Limb (tissue), 2 donors: ENCODE measurements around the gene UACA.
"Not testable (repeated sequence)": the region's sequence is repeated elsewhere in the genome, so short reads cannot be mapped to it uniquely, and the experiment has no call there.

Experiments
- DNase-seq, 2 donors: peaks; one replicate each; pipeline ENCODE4 v3.0.0-alpha.2; 2016; ENCODE audit errors: extremely low spot score in 2 of 2

The UACA gene

DNA sequence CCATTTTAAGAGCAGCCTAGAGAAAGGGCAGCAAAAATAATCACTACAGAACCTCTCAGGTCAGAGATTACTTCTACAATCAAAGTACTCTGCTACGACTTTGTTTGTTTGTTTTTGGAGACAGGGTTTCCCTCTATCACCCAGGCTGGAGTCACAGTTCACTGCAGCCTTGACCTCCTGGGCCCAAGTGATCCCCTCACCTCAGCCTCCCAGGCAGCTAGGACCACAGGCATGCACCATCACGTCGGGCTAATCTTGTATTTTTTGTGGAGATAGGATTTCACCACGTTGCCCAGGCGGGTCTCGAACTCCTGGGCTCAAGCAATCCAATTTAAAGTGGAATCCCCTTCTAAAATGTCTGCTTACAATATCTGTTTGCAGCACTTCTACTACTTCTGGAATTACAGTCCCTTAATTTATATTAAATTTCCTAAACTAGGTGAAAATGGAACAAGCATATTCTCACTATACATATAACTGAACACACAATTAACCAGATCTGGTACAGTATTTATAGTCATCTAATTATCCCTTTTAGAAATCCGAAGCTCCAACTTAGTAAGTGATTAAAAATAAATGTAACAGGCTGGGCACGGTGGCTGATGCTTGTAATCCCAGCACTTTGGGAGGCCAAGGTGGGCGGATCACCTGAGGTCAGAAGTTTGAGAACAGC, 4.4 kb downstream of the UACA start:
- no peak for DNase-seq

DNA sequence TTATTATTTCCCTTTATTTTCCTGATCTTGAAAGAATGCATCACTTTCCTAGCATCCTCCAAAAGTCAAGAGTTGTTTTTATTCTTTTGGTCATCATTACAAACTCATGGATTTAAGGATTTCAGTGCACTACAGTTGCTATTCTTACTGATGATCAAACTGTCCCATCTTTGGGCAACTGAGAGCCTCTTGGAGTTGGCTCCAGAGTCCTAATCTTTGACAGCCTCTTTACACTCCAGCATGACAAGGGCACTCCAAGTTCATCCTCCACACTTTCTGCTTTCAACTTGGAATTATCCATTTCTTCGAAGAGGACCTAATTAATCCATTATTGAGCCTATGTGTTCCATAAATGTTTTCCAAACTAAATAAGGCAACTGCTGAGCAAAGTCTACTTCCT, 5.7 kb downstream of the UACA start:
- no peak for DNase-seq

DNA sequence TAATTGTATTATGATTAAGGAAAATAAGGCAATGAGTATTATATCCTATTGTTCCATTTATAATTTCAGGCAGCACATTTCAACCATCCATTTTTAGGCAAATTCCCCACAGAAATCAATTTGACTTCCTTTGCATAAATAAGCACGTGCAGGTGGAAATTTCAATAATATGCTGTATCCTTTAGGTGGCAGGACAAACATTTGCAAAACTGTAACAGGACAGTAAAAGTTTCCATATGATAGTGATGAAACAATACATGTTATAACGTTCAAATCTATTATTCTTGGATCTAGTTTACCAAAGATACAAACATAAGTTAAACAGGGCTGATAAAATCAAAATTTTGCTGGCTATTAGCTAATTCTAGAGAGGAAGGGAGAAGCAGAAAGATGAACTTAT, 8.5 kb downstream of the UACA start:
- DNase-seq: no peak

DNA sequence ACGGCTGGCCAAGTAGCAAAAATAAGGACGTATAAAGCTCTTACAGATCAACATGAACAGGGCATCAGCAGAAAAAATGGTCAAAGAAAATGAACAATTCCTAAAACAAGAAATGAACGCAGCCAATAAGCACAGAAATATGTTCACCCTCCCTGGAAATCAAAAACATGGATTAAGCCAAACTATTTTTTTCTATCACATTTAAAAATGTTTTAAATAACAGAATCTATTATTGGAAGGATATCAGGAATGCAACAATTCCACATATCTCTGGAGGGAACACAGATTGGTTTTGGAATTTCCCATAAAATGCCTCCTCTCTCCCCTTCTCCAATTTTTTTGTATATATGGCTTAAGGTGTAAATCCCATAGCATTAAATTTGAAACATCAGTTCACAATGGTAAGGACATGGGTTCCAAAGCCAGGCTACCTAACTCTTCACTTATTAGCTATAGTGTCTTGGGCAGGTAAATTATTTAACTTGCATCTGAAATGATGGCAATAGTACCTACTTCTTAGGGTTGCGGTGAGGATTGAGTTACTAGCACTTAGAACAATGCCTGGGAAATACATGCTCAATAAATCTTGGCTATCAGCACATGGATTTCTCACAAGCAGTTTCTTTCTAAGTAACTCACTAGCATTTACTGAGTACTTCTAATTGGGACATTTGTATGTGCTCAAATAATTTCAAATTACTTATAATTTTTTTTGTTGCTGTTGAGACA, 10.1 kb downstream of the UACA start:
- DNase-seq: no peak

DNA sequence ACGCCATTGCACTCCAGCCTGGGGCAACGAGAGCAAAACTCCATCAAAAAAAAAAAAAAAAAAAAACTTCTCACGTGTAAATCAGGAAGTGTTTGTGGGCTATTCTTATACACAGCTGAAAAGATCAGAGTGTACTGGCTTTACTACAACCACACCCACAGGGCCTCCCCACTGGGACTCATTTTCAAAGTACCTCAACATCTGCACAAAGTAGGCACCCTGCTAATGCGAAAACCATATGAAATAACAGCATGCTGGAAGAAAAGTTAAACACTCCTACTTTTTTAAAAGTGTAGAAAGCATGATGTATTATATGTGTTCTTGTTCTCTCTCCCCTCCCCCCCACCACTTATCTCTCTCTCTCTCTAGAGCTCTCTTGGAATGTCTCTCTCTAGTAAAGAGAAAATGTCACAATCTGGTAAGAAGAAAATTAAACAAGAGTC, 11.1 kb downstream of the UACA start:
- DNase-seq: no peak

DNA sequence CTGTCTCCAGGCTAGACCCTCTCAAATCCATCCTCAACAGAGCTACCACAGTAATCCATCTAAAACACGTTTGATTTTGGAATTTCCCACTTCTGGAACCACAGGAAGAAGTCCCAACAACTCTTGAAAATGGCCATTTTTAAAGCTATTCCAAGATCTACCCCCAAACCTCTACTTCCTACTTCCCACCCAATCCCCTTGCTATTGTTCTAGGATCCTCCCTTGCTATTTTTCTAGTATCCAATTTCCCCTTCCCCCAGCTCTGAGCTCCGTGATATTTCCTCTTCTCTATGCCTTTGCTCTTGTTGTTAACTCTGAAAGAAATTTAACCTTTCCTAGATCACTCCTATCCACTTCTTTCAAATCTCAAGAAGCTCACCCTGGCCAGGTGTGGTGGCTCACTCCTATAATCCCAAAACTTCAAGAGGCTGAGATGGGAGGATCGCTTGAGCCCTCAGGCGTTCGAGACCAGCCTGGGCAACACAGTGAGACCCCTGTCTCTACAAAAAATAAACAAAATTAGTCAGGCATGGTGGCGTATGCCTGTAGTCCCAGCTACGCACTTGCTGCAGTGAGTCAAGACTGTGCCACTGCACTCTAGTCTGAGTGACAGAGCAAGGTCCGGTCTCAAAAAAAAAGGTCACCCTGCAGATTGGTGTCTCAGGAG, 13.0 kb downstream of the UACA start:
- no peak for DNase-seq

DNA sequence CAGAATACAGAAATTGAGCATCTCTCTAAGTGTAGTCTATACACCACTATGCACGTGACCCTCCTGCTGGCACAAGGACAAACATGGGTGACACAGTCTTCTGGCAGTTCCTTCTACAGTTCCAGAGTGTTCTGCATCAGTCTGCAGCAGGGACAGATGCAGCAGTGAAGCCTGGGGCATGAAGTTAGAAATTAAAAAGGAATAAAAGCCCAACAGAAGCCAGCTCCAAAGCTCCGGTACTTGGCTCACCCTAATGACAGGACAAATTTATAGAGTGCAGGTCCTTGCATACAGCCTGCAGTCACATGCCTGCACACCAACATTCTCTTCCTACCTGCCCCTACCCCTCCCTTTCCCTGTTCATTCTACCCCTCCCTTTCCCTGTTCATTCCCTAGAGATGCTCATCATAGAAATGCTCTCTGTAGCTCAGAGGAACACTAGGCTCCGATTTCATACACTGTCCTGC, 15.0 kb downstream of the UACA start:
- DNase-seq: no peak

DNA sequence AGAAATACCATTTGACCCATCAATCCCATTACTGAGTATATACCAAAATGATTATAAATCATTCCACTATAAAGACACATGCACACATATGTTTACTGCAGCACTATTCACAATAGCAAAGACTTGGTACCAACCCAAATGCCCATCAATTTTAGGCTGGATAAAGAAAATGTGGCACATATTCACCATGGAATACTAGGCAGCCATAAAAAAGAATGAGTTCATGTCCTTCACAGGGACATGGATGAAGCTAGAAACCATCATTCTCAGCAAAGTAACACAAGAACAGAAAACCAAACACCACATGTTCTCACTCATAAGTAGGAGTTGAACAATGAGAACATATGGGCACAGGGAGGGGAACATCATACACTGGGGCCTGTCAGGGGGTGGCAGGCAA, 16.8 kb downstream of the UACA start:
- DNase-seq: not testable (repeated sequence)

DNA sequence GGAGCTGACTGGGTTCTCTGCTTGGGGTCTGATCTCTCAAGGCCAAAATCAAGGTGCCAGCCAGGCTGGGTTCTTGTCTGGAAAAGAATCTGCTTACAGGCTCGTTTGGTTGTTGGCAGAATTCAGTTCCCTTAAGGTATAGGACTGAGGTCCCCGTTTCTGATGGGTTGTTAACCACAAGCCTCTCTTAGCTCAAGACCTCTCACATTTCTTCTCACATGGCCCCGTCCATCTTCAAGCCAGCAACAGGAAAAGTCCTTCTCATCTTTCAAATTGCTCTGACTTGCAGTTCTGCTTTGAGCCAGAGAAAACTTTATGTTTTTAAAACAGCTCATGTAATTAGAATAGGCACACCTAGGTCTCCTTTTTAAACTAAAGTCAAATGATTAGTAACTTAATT, 20.4 kb downstream of the UACA start:
- no peak for DNase-seq

DNA sequence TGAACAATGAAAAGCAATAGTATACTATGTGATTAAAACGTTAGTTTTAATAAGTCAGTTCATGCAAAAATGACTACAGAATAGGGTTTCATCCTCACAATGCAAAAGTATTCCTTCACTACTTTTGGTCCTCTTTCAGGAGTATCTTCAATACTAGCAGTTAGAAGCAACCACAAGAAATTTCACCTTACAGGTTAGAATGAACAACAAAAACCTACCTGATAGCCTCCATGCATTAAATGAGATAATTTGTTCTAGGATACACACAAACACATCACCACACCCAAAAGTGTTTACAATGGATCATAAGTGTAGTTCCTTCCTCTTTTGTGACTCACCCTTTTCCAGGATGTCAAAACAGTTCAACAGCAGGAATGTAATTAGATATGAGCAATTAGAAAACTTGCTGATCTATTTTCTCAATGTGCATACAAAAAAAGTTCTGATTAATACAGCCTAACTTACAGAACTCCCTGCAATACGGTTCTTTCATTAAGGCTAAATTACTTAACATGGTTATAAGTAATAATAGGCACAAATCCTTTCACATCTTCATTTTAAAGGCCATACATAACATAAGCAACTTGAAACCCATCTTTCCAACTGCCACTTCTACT, 21.6 kb downstream of the UACA start:
- no peak for DNase-seq

DNA sequence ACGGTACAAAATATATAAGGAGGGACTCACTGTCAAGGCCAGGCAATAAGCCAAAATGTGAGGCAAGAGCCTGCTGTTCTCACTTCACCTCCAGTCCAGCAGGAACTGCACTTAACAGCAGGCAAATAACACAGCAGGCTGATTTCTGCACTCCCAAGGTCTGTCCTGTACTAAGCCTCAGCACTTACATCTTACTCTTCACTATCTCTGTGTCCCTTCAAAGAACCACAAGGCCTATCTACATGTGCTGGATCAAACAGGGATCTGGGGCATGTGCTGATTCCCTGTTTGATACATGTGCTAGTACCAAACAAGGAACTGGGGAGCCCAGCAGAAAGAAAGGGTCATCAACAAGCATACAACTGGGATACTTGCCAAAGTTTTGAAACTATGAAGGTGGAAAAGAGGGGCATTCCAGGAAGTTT, 22.2 kb downstream of the UACA start:
- DNase-seq: no peak

DNA sequence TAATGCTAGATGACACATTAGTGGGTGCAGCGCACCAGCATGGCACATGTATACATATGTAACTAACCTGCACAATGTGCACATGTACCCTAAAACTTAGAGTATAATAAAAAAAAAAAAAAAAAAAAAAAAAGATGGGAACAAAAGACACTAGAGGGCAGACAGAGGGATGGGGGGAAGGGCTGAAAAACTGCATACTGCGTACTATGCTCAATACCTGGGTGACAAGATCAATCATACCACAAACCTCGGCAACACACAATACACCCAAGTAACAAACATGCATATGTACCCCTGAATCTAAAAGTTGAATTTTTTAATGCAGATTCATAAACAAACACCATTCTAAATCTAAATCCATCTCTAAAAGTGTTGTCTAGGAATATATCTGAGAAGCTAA, 28.3 kb downstream of the UACA start:
- DNase-seq: not testable (repeated sequence)

DNA sequence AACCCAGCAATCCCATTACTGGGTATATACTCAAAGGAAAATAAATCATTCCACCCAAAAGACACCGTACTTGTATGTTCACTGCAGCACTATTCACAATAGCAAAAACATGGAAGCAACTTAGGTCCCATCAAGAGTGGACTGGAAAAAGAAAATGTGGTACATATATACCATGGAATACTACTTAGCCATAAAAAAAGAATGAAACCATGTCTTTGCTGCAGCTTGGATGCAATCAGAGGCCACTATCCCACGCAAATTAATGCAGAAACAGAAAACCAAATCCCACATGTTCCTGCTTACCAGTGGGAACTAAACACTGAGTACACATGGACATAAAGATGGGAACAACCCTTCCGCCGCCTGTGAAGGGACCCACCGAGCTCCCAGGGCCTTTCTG, 34.2 kb downstream of the UACA start:
- no peak for DNase-seq

DNA sequence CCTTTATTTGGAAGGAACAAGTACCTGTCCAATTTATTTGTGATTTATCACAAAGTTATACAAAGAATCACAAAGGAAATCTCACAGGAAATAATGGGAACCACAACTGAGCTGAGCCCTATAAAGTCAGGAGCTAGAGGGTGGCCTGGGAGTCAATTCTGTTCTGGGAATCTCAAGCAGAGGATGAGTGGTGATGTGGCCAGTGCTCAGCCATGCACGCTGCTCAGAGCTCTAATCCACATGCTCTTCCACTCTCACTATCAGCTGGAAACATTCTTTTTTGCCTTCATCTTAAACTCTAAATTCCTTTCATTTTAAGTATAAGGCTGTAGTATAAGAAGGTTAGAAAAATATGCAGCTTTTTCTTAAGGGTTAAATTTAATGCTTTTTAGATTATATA, 36.6 kb downstream of the UACA start:
- no peak for DNase-seq

DNA sequence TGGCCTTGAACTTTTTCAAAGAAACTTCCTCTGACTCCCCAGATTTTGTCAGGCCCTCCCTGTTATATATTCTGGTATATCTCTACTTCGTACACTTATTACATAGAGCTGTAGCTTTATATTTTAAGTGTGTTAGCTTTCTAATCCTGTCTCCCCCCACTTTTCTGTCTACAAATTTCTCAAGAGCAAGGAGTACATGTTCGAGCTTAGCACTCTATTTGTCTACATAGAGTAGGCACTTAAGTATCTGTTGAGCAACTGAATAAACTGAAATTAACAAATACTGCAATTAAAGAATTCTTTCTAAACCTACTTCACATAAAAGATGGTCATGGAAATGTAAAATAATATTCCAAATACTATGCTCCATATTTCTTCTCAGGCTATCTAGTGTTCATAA, 39.4 kb downstream of the UACA start:
- no peak for DNase-seq

DNA sequence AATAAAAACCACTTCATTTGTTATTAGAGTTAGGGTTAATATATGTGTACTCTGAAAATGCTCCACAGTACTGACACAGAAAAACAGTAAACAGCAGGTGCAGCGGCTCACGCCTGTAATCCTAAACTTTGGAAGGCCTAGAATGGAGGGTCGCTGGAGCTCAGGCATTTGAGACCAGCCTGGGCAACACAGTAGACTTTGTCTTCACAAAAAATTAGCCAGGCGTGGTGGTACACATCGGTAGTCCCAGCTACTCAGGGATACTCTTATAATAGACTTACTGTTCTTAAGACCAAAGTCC, 40.3 kb downstream of the UACA start:
- DNase-seq: no peak

DNA sequence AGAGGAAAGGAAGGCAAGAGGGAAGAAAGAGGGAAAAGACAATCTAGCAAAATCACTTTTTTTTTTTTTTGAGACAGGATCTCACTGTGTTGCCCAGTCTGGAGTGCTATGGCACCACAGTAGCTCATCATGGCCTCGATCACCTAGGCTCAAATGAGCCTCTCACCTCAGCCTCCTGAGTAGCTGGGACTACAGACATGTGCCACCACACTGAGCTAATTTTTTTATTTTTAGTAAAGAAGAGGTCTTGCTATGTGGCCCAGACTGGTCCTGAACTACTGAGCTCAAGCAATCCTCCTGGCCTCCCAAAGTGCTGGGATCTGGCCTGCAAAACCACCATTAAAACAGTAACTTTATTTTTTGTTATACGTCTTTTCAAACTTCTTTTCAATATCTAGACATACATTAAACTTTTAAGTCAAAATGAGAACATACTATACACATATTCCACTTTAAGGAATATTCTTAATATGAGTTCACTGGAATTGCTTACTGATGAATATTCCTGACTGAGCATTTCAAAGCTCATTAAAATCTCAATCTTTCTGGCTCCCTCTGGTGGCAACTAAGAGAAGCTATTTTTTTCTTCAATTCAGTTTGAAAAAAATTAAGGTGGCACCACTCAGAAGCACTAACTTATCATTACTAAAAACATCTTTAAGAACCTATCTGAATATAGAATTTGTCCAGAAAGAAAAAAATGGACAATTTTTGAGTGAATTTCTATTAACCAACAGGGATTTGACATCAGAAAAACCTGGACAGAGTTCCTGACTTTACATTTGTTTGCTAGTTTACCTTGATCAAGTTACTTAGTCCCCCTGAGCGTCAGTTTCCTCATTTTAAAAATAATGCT, 40.9 kb downstream of the UACA start:
- DNase-seq: peak in 1 of 2 donors; percentile 80

DNA sequence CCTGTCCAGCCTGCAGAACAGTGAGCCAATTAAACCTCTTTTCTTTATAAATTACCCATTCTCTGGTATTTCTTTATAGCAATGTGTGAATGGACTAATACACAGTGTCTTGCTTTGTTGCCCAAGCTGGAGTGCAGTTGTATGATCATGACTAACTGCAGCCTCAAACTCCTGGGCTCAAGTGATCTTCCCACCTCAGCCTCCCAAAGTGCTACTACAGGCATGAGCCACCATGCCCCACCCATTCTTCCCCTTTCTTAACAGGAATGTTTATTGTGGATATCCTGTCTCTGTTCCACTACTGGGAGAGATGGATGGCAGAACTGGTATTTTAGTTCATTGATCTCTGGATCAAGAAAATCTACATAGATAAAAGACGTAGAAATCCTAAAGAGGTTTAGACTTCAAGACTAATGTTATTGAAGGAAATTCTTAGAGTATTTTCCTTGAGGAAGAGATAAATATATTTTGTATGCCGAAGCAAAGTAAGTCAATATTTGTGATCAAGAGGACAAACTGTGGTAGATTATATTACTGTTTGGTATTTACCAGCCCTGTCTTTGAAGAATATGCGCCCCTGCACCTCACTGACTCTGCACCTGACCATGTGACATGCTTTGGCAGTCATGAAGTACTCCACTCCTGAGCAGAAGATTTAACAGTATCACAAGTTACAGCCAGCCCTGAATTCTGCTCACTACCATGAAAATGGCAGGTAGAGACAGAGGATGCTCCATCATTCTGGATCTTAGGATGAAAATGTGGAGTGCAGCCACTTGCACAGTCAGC, 42.9 kb downstream of the UACA start:
- DNase-seq: no peak

DNA sequence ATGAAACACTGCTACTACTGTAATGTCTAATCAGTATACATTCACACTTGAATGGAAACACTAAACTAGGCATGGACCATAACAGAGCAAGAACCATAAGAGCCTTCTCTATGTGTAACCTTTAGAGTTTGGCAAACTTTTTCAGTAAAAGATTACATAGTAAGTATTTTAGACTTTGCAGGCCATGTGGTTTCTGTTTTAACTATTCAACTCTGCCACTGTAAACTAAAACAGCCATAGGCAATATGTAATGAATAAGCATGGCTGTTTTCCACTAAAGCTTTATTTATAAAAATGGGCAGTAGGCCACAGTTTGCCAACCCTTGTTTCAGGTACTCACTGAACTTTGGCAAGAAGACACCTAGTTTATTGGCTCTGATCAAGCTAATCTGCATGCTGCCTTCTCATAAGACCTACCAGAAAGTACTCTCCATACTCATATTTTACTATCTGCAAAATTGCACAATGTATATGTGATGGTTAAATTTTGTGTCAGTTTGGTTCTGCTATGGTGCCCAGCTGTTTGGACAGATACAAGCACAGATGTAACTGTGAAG, 46.0 kb downstream of the UACA start:
- DNase-seq: no peak

DNA sequence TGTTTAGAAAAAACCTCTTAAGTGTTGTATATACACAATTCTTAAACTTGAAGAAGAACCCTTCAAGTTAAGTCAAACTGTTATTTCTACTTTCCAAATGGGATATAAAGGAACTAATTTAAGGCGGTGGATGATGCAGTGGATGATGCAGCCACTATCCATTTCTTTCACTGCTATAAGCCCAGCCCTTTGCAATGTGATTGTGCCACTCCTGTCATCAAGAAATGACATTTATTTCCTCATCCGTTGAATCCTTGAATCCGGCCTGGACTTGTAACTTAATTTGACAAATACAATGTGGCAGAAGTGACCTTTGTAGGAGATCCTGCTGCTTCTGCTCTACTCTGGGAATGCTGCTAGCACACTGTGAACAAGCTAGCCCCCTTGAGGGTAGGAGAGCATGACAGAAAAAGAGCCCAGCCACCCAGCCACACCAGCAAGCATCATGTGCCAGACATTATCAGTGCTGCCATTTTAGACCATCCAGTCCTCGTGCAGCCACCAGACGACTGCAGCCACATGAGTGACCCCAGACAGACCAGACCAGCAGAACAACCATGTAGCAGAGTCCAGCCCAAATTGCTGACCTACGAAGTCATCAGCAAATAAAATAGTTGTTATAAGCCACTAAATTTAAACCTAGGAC, 47.4 kb downstream of the UACA start:
- no peak for DNase-seq
